Measurements from ENCODE around the gene SMOC1. TPM values are rescaled to one million over a fixed set of nuclear protein-coding genes. Genes with fewer than 3 reads are reported as not detected.

SMOC1 gene
- total and polyA plus RNA-seq, 9 of the 15 experiments (the other 6 are each of a cell fraction or from before 2014, with no cell fraction given), result 0.04 TPM; not detected in 8

DNA sequence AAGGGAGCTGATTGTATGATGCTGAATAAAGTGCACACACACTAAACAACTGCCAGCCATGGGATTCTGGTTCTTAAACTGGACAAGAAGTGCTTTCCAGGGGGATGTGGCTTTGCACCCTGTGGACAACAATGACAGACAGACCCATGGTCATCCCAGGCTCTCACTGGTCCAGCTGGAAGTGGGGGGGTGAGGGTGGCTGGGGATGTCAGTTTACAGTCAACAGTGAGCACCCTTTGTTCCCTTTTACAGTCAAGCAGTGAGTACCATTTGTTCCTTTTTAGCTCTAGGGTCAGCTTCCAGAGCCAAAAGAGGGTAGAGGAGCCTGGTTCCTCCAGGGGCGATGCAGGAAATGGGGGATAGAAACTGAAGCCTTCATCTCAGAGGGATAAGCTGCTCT lies 100.7 kb downstream of the SMOC1 start:
- Histone ChIP-seq H3K27ac (ENCODE audit: extremely low read depth, low read depth, low read length) (no peak overlapping the region), H3K79me2 (ENCODE audit: control insufficient read depth, insufficient read depth, low read length) (no peaks in the 10 kb centered on the region), H3K4me1 (replicated peaks in 1 of 2; ENCODE audit: control insufficient read depth in 2 of 2, insufficient read depth in 2 of 2, low read length in 2 of 2) (no peaks in the 10 kb centered on the region), H3K9ac (ENCODE audit: insufficient read depth in 1 of 2, low read depth in 2 of 2, low read length in 2 of 2) (no peak overlapping the region), H2AFZ (ENCODE audit: low read depth, low read length) (no peak overlapping the region), H3K36me3 (ENCODE audit: control insufficient read depth, insufficient read depth, low read length) (no peaks in the 10 kb centered on the region), H3K9me3 (replicated peaks; ENCODE audit: control insufficient read depth, insufficient read depth, low read depth, low read length) (no peaks in the 10 kb centered on the region), H3K4me2 (ENCODE audit: insufficient read depth, low read length) (no peak overlapping the region), H3K9me1 (ENCODE audit: control insufficient read depth, insufficient read depth, low read length) (no peaks in the 10 kb centered on the region), H3K4me3 (no peak overlapping the region), H4K20me1 (replicated peaks; ENCODE audit: control insufficient read depth, insufficient read depth, low read length) (no peaks in the 10 kb centered on the region), H3K27me3 (ENCODE audit: control insufficient read depth in 2 of 2, insufficient read depth in 2 of 2, low read length in 2 of 2) (peaks cover 0 to 4% of the 10 kb centered on the region in 2 experiments; a peak in 1 of 5 replicates)
- POLR2A ChIA-PET, result interaction anchor here (1.1 kb wide), 1 partner anchor 105 kb away, joined by 4 read pairs; no protein-coding TSS in a partner anchor
- no TSS peak for BruUV-seq (replicated peaks)
- in situ Hi-C loops (cut with MboI), result no loop called here
- intact Hi-C loops (cut with micrococcal nuclease), result no loop called here
- CTCF ChIA-PET (ENCODE audit: low intra/inter-chr PET ratio), result no interaction called here
- no peak for DNase-seq (ENCODE audit: extremely low read depth in 1 of 4, low spot score in 3 of 4)
- FAIRE-seq, result no peak
- no CpG with 5 or more reads among the region's 1 CpG for WGBS (ENCODE audit: insufficient coverage, low coverage, missing lambda C conversion rate)
- no peak for ATAC-seq
- TF ChIP-seq MTF1 (CRISPR knock-in tag; IDR thresholded peaks at IDR 0.05; ENCODE audit: borderline replicate concordance) (no peak), GABPA (tag; conservative IDR thresholded peaks at IDR 0.05; ENCODE audit: low read depth) (no peak), MTA3 (IDR thresholded peaks at IDR 0.05; ENCODE audit: borderline replicate concordance) (no peak)
- TF ChIP-seq, protein P1, sequence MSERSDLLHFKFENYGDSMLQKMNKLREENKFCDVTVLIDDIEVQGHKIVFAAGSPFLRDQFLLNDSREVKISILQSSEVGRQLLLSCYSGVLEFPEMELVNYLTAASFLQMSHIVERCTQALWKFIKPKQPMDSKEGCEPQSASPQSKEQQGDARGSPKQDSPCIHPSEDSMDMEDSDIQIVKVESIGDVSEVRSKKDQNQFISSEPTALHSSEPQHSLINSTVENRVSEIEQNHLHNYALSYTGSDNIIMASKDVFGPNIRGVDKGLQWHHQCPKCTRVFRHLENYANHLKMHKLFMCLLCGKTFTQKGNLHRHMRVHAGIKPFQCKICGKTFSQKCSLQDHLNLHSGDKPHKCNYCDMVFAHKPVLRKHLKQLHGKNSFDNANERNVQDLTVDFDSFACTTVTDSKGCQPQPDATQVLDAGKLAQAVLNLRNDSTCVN (CRISPR knock-in tag; IDR thresholded peaks at IDR 0.05), result no peak
